A673 (cell line): ENCODE data around the gene CEP85L. TPM values are rescaled to one million over a fixed set of nuclear protein-coding genes. Genes with fewer than 3 reads are reported as not detected.

ENCODE experiments used
- BruUV-seq: library from RNA; stranded (reverse); fragments of 400-500 nt; replicated peaks from 2 replicates; lab custom pipeline; 2021; lab: Mats Ljungman, UMichigan
- CTCF ChIA-PET: fragments of 300-600 bp; sonication (Branson Sonifier 250); formaldehyde crosslinking; loops from one replicate; lab custom pipeline; 2022; ENCODE audit warnings: antibody characterized with exemption; lab: Charles Lee
- POLR2A ChIA-PET: fragments of 300-600 bp; sonication (Branson Sonifier 250); formaldehyde crosslinking; loops from one replicate; lab custom pipeline; 2022; ENCODE audit warnings: antibody characterized with exemption; ENCODE audit not compliant: low non-redundant PET; lab: Charles Lee
- DNase-seq: peaks from one replicate; pipeline ENCODE4 v3.0.0-alpha.2; 2015; ENCODE audit warnings: low spot score
- H3K27ac ChIP-seq: fragments of 200-600 bp; sonication (generic); 2 replicates; pipeline ENCODE4 v1.5.1; 2016; ENCODE audit warnings: mixed run types, low read depth, mild to moderate bottlenecking, mixed read lengths, antibody characterized with exemption, low read length; ENCODE audit not compliant: poor library complexity, severe bottlenecking
- H3K27me3 ChIP-seq: fragments of 200-600 bp; sonication (generic); replicated peaks from 2 replicates; pipeline ENCODE4 v1.6.1; 2017; ENCODE audit warnings: mixed run types, low read depth, mild to moderate bottlenecking, mixed read lengths, antibody characterized with exemption, low read length; ENCODE audit not compliant: insufficient read depth, poor library complexity
- H3K36me3 ChIP-seq: fragments of 200-600 bp; sonication (generic); 2 replicates; pipeline ENCODE4 v1.6.1; 2016; ENCODE audit warnings: mixed run types, mild to moderate bottlenecking, mixed read lengths, antibody characterized with exemption, low read length; ENCODE audit not compliant: insufficient read depth, poor library complexity, severe bottlenecking
- H3K4me1 ChIP-seq: fragments of 200-600 bp; sonication (generic); 2 replicates; pipeline ENCODE4 v1.6.1; 2017; ENCODE audit warnings: mixed run types, mild to moderate bottlenecking, mixed read lengths, antibody characterized with exemption, low read length; ENCODE audit not compliant: insufficient read depth, poor library complexity, severe bottlenecking
- H3K4me3 ChIP-seq: fragments of 200-600 bp; sonication (generic); 2 replicates; pipeline ENCODE4 v1.5.1; 2016; ENCODE audit warnings: low read depth, mixed run types, mild to moderate bottlenecking, mixed read lengths, low read length; ENCODE audit not compliant: poor library complexity, severe bottlenecking
- H3K9me3 ChIP-seq: fragments of 200-600 bp; sonication (generic); 2 replicates; pipeline ENCODE4 v1.6.1; 2016; ENCODE audit warnings: mixed run types, low read depth, mild to moderate bottlenecking, mixed read lengths, antibody characterized with exemption, low read length; ENCODE audit not compliant: poor library complexity, severe bottlenecking
- EZH2 ChIP-seq: fragments of 200-600 bp; sonication (generic); IDR thresholded peaks from 2 replicates; pipeline ENCODE4 v1.6.1; 2017; ENCODE audit warnings: borderline replicate concordance, low read depth, mild to moderate bottlenecking, mixed read lengths, antibody characterized with exemption, low read length; ENCODE audit not compliant: poor library complexity, severe bottlenecking
- intact Hi-C: fragments of 100-400 bp; cut with micrococcal nuclease; formaldehyde crosslinking; loops from one replicate; pipeline ENCODE4 v1.10.0; 2022; ENCODE audit not compliant: unreplicated experiment
- total RNA-seq: library from RNA; stranded (reverse); gene quantifications from 2 replicates; pipeline ENCODE4 v1.2.3, GENCODE V29; 2021
- TF ChIP-seq, protein P1 (sequence below): fragments of 300-800, 200-600 bp; sonication (generic); conservative IDR thresholded peaks from 2 replicates; pipeline ENCODE4 v1.5.1; 2017; ENCODE audit warnings: low read depth, mild to moderate bottlenecking, antibody characterized with exemption, low read length, moderate library complexity, mixed read lengths

The CEP85L gene
- total RNA-seq, 1 experiment from 2014 or later, result 7.4 TPM

DNA sequence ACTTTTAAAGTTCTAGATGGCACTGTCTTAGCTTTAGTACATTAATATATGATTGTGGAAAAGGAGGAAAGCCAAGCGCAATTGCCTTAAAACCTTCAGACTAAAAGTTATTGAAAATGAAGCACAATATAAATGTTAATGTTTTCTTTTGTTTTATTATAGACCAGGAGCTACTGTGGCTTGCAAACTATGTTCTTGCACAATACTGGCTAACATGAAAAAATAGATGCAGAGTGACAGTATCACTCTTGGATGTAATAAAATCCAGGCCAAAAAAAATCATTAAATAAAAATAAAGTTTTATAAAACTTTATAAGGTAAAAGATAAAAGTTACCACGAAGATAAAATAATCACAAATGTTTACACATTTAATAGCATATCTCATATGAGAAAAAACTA, 121.6 kb downstream of the CEP85L start:
- no peaks in the 10 kb centered on the region for H3K27me3 ChIP-seq
- H3K9me3 ChIP-seq, result peaks cover 4% of the 10 kb centered on the region
- ChIA-PET CTCF (no interaction called here), POLR2A (no interaction called here)
- DNase-seq, result no peak
- no peak overlapping the region for H3K4me3 ChIP-seq
- no peak for TF ChIP-seq EZH2
- TF ChIP-seq, protein P1, sequence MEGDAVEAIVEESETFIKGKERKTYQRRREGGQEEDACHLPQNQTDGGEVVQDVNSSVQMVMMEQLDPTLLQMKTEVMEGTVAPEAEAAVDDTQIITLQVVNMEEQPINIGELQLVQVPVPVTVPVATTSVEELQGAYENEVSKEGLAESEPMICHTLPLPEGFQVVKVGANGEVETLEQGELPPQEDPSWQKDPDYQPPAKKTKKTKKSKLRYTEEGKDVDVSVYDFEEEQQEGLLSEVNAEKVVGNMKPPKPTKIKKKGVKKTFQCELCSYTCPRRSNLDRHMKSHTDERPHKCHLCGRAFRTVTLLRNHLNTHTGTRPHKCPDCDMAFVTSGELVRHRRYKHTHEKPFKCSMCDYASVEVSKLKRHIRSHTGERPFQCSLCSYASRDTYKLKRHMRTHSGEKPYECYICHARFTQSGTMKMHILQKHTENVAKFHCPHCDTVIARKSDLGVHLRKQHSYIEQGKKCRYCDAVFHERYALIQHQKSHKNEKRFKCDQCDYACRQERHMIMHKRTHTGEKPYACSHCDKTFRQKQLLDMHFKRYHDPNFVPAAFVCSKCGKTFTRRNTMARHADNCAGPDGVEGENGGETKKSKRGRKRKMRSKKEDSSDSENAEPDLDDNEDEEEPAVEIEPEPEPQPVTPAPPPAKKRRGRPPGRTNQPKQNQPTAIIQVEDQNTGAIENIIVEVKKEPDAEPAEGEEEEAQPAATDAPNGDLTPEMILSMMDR, result no peak
- no peaks in the 10 kb centered on the region for H3K36me3 ChIP-seq
- BruUV-seq, result no TSS peak
- no peak overlapping the region for H3K27ac ChIP-seq
- no peaks in the 10 kb centered on the region for H3K4me1 ChIP-seq
- intact Hi-C loops, result no loop called here

DNA sequence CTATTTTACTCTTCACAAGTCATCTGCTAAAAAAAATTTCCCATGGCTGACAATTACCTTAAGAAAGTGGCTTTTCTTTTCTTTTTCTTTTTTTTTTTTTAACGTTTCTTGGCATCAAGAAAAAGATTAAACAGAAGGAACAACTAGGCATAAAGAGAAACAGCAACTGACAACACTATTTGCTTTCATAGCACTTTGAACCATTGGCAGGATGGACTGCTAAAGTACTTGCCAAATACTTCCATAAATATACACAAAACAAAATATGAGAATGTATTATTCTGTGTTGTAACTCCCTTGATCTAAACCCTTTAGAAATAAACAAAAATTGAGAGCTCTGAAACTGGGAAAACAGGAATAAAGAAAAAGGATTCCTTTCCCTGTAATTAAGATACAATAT, 123.3 kb downstream of the CEP85L start:
- H3K4me1 ChIP-seq, result no peaks in the 10 kb centered on the region
- CTCF ChIA-PET, result no interaction called here

DNA sequence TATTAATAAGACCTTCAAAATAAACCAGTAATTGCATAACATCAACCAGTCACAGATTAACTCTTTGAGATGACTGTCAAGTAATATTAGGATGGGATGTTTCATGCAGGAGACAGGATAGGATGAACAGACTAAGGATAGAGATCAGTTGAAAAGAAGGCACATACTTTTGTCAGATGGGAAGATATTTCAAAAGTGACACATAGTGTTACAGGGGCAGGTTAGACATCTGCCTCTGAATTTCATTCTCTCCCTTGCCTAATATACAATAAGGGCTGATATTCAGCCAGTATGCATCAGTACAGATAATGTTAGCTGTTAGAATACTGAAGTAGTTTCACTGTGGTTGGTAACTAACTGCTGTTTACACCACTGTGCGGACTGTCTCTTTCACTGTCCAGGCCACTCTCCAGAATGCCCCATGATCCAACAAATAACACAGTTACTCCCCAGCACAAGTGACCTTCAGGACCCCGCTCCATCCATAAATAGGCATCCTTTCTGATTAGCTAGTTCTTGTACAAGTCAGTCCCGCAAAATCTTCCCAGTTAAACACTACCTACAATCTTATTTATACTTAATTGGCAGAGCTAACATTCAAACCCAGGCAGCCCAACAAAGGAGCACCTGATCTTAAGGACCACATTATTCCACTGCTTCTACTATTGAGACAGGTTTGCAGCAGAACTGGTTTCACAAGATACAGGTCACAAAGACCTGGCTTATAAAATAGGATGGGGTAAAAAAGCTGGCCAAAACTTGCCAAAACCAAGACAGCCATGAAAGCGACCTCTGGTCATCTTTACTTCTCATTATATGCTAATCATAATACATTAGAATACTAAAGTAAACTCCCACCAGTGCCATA, 125.2 kb downstream of the CEP85L start:
- ChIA-PET CTCF (no interaction called here), POLR2A (no interaction called here)
- no peak for TF ChIP-seq EZH2
- TF ChIP-seq, protein P1, result no peak
- intact Hi-C loops, result no loop called here
- no peak for DNase-seq
- Histone ChIP-seq H3K36me3 (no peaks in the 10 kb centered on the region), H3K9me3 (peaks cover 4% of the 10 kb centered on the region), H3K27me3 (no peaks in the 10 kb centered on the region), H3K27ac (no peak overlapping the region), H3K4me1 (no peaks in the 10 kb centered on the region), H3K4me3 (no peak overlapping the region)
- no TSS peak for BruUV-seq

More for the DNA sequence above, 123.3 kb downstream of the CEP85L start:
- BruUV-seq, result no TSS peak
- Histone ChIP-seq H3K9me3 (peaks cover 4% of the 10 kb centered on the region), H3K4me3 (no peak overlapping the region), H3K36me3 (no peaks in the 10 kb centered on the region), H3K27me3 (no peaks in the 10 kb centered on the region), H3K27ac (no peak overlapping the region)
- DNase-seq, result no peak
- TF ChIP-seq, protein P1, result no peak
- no peak for TF ChIP-seq EZH2
- intact Hi-C loops, result no loop called here
- POLR2A ChIA-PET, result no interaction called here
